ENCODE results near the gene PSG11.
"Not testable (repeated sequence)": the region's sequence is repeated elsewhere in the genome, so short reads cannot be mapped to it uniquely, and the experiment has no call there.

Gene PSG11

GRCh38 chr19:42989186-42989585, 37.1 kb downstream of the PSG11 start:
- DNase-seq (ENCODE audit: low read depth in 2 of 2) = not testable (repeated sequence)

- DNase-seq (ENCODE audit: low read depth in 2 of 2) = not testable (repeated sequence)
Observed at GRCh38 chr19:42988206-42988605, 38.1 kb downstream of the PSG11 start.

GRCh38 chr19:42985588-42985987, 40.7 kb downstream of the PSG11 start:
- no peak for DNase-seq (ENCODE audit: low read depth in 2 of 2)

- DNase-seq (ENCODE audit: low read depth in 2 of 2) = not testable (repeated sequence)
Observed at GRCh38 chr19:42982111-42982510, 44.2 kb downstream of the PSG11 start.

GRCh38 chr19:42971451-42971850, 54.8 kb downstream of the PSG11 start:
- not testable (repeated sequence) for DNase-seq (ENCODE audit: low read depth in 2 of 2)

- no peak for DNase-seq (ENCODE audit: low read depth in 2 of 2)
Observed at GRCh38 chr19:42965176-42965575, 61.1 kb downstream of the PSG11 start.

GRCh38 chr19:42961119-42961518, 65.2 kb downstream of the PSG11 start:
- no peak for DNase-seq (ENCODE audit: low read depth in 2 of 2)

Measured in stimulated activated CD4-positive, alpha-beta T cell treated with anti-CD3 and anti-CD28 coated beads, Interleukin-1b, Interleukin-23, amount 100 ng/mL, for 4 hours (primary cell).